ENCODE results near the gene ERMAP.
"Not testable (repeated sequence)": the region's sequence is repeated elsewhere in the genome, so short reads cannot be mapped to it uniquely, and the experiment has no call there.

The ERMAP gene

GRCh38 chr1:42801832-42802473 lies 15.0 kb upstream of the ERMAP start:
- DNase-seq (ENCODE audit: low read depth) = no peak

GRCh38 chr1:42806171-42806570 lies 10.8 kb upstream of the ERMAP start:
- in situ Hi-C loops (cut with HindIII; ENCODE audit: low sequenced_read_pairs) = no loop called here
- TF ChIP-seq CTCF (IDR thresholded peaks at IDR 0.05; ENCODE audit: low read depth, low read length, missing control alignments) = no peak
- DNase-seq (ENCODE audit: low read depth) = no peak
- no peak overlapping the region for H3K4me3 ChIP-seq (ENCODE audit: low read depth, low read length)

More at GRCh38 chr1:42801832-42802473, 15.0 kb upstream of the ERMAP start:
- no peak overlapping the region for H3K4me3 ChIP-seq (ENCODE audit: low read depth, low read length)
- no peak for TF ChIP-seq CTCF (IDR thresholded peaks at IDR 0.05; ENCODE audit: low read depth, low read length, missing control alignments)
- in situ Hi-C loops (cut with HindIII; ENCODE audit: low sequenced_read_pairs) = no loop called here

GRCh38 chr1:42806593-42806992 lies 10.3 kb upstream of the ERMAP start:
- H3K4me3 ChIP-seq (ENCODE audit: low read depth, low read length) = no peak overlapping the region
- in situ Hi-C loops (cut with HindIII; ENCODE audit: low sequenced_read_pairs) = no loop called here
- DNase-seq (ENCODE audit: low read depth) = no peak
- no peak for TF ChIP-seq CTCF (IDR thresholded peaks at IDR 0.05; ENCODE audit: low read depth, low read length, missing control alignments)

- no peak overlapping the region for H3K4me3 ChIP-seq (ENCODE audit: low read depth, low read length)
- in situ Hi-C loops (cut with HindIII; ENCODE audit: low sequenced_read_pairs) = no loop called here
- no peak for DNase-seq (ENCODE audit: low read depth)
- TF ChIP-seq CTCF (IDR thresholded peaks at IDR 0.05; ENCODE audit: low read depth, low read length, missing control alignments) = no peak
These were observed 9.8 kb upstream of the ERMAP start for GRCh38 chr1:42807056-42807668.

- DNase-seq (ENCODE audit: low read depth); H3K4me3 ChIP-seq (ENCODE audit: low read depth, low read length); in situ Hi-C loops (cut with HindIII; ENCODE audit: low sequenced_read_pairs): not testable (repeated sequence)
These were observed 2.1 kb upstream of the ERMAP start for GRCh38 chr1:42814815-42815214.

GRCh38 chr1:42815941-42816584 lies 859 bp upstream of the ERMAP start:
- in situ Hi-C loops (cut with HindIII; ENCODE audit: low sequenced_read_pairs) = no loop called here
- no peak for TF ChIP-seq CTCF (IDR thresholded peaks at IDR 0.05; ENCODE audit: low read depth, low read length, missing control alignments)
- DNase-seq (ENCODE audit: low read depth) = no peak
- peak overlapping the region; percentile 71 for H3K4me3 ChIP-seq (ENCODE audit: low read depth, low read length)

GRCh38 chr1:42817440-42817767 lies 482 bp downstream of the ERMAP start:
- DNase-seq (ENCODE audit: low read depth) = no peak
- TF ChIP-seq CTCF (IDR thresholded peaks at IDR 0.05; ENCODE audit: low read depth, low read length, missing control alignments) = no peak
- peak overlapping the region; percentile 71 for H3K4me3 ChIP-seq (ENCODE audit: low read depth, low read length)
- in situ Hi-C loops (cut with HindIII; ENCODE audit: low sequenced_read_pairs) = no loop called here

All from astrocyte of the cerebellum (primary cell).